Measurements from ENCODE around the gene SKIC3. TPM values are rescaled to one million over a fixed set of nuclear protein-coding genes. Genes with fewer than 3 reads are reported as not detected.

The SKIC3 gene
- total RNA-seq, 1 donor from 2014 or later, result 74.9 TPM

- TF ChIP-seq CTCF (IDR thresholded peaks at IDR 0.05; ENCODE audit: insufficient read depth, low read length, poor library complexity, severe bottlenecking), result no peak
- no peaks in the 10 kb centered on the region for H3K27me3 ChIP-seq (ENCODE audit: control insufficient read depth, insufficient read depth, low read length)
- H3K4me3 ChIP-seq (ENCODE audit: low read depth, low read length), result no peak overlapping the region
- no peaks in the 10 kb centered on the region for H3K36me3 ChIP-seq (ENCODE audit: control insufficient read depth, insufficient read depth, low read length)
- DNase-seq (ENCODE audit: low read depth), result peak; percentile 79
Observed at GRCh38 chr5:95530416-95530815, 24.4 kb downstream of the SKIC3 start.

- no peak for DNase-seq (ENCODE audit: low read depth)
- no peak overlapping the region for H3K4me3 ChIP-seq (ENCODE audit: low read depth, low read length)
- no peaks in the 10 kb centered on the region for H3K27me3 ChIP-seq (ENCODE audit: control insufficient read depth, insufficient read depth, low read length)
- H3K36me3 ChIP-seq (ENCODE audit: control insufficient read depth, insufficient read depth, low read length), result no peaks in the 10 kb centered on the region
- no peak for TF ChIP-seq CTCF (IDR thresholded peaks at IDR 0.05; ENCODE audit: insufficient read depth, low read length, poor library complexity, severe bottlenecking)
Observed at GRCh38 chr5:95528565-95528964, 26.2 kb downstream of the SKIC3 start.

- H3K27me3 ChIP-seq (ENCODE audit: control insufficient read depth, insufficient read depth, low read length), result no peaks in the 10 kb centered on the region
- H3K36me3 ChIP-seq (ENCODE audit: control insufficient read depth, insufficient read depth, low read length), result peaks cover 1% of the 10 kb centered on the region
- TF ChIP-seq CTCF (IDR thresholded peaks at IDR 0.05; ENCODE audit: insufficient read depth, low read length, poor library complexity, severe bottlenecking), result no peak
- H3K4me3 ChIP-seq (ENCODE audit: low read depth, low read length), result no peak overlapping the region
- DNase-seq (ENCODE audit: low read depth), result no peak
Observed at GRCh38 chr5:95526871-95527270, 27.9 kb downstream of the SKIC3 start.

- TF ChIP-seq CTCF (IDR thresholded peaks at IDR 0.05; ENCODE audit: insufficient read depth, low read length, poor library complexity, severe bottlenecking), result no peak
- DNase-seq (ENCODE audit: low read depth), result no peak
- Histone ChIP-seq H3K4me3 (ENCODE audit: low read depth, low read length) (no peak overlapping the region), H3K27me3 (ENCODE audit: control insufficient read depth, insufficient read depth, low read length) (no peaks in the 10 kb centered on the region), H3K36me3 (ENCODE audit: control insufficient read depth, insufficient read depth, low read length) (peaks cover 1% of the 10 kb centered on the region)
Observed at GRCh38 chr5:95524423-95524822, 30.4 kb downstream of the SKIC3 start.

GRCh38 chr5:95520206-95520605 is 34.6 kb downstream of the SKIC3 start:
- DNase-seq (ENCODE audit: low read depth), result no peak
- no peak overlapping the region for H3K4me3 ChIP-seq (ENCODE audit: low read depth, low read length)
- no peak for TF ChIP-seq CTCF (IDR thresholded peaks at IDR 0.05; ENCODE audit: insufficient read depth, low read length, poor library complexity, severe bottlenecking)
- no peaks in the 10 kb centered on the region for H3K27me3 ChIP-seq (ENCODE audit: control insufficient read depth, insufficient read depth, low read length)
- peaks cover 1% of the 10 kb centered on the region for H3K36me3 ChIP-seq (ENCODE audit: control insufficient read depth, insufficient read depth, low read length)

GRCh38 chr5:95519681-95520080 is 35.1 kb downstream of the SKIC3 start:
- H3K27me3 ChIP-seq (ENCODE audit: control insufficient read depth, insufficient read depth, low read length), result no peaks in the 10 kb centered on the region
- no peak for TF ChIP-seq CTCF (IDR thresholded peaks at IDR 0.05; ENCODE audit: insufficient read depth, low read length, poor library complexity, severe bottlenecking)
- DNase-seq (ENCODE audit: low read depth), result no peak
- H3K4me3 ChIP-seq (ENCODE audit: low read depth, low read length), result no peak overlapping the region
- H3K36me3 ChIP-seq (ENCODE audit: control insufficient read depth, insufficient read depth, low read length), result peaks cover 1% of the 10 kb centered on the region
